ENCODE measurements around the gene CYB561. TPM values are rescaled to one million over a fixed set of nuclear protein-coding genes. Genes with fewer than 3 reads are reported as not detected.

CYB561 gene
- total RNA-seq, 1 experiment from 2014 or later, result 35.1 TPM

DNA sequence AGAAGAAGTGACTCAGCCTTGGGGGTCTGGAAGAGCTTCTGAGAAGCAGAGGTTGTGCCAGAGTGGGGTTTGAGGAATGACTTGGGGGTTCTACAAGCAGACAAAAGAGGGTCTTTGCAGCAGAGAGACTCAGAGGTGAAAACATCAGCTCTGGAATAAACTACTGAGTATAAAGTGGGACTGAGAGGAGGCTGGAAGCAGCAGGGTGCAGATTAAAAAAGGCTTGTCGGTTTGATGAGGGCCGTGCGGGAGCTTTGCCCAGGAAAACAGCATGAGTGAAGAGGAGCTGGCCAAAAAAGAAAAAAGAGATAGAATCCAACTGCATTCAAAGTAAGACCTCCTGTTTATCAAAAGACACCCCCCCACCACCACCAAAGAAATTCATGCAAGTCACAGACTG, 17.7 kb upstream of the CYB561 start:
- ChIA-PET POLR2A (no interaction called here), CTCF (interaction anchor here (1.0 to 1.3 kb wide), 4 partner anchors 15 to 149 kb away, joined by 3 to 5 read pairs (median 4); no protein-coding TSS in a partner anchor)
- Mint-ChIP-seq H3K27ac (no peak overlapping the region), H3K36me3 (no peaks in the 10 kb centered on the region), H3K4me3 (no peak overlapping the region), H3K27me3 (ENCODE audit: low read depth) (no peaks in the 10 kb centered on the region), H3K9me3 (peaks cover 10% of the 10 kb centered on the region), H3K4me1 (peaks cover 9% of the 10 kb centered on the region)
- ATAC-seq (0 out of 2 replicates have a peak, but pooled peaks have one; percentile 24), DNase-seq (ENCODE audit: low spot score) (no peak)
- TF ChIP-seq, protein P1, sequence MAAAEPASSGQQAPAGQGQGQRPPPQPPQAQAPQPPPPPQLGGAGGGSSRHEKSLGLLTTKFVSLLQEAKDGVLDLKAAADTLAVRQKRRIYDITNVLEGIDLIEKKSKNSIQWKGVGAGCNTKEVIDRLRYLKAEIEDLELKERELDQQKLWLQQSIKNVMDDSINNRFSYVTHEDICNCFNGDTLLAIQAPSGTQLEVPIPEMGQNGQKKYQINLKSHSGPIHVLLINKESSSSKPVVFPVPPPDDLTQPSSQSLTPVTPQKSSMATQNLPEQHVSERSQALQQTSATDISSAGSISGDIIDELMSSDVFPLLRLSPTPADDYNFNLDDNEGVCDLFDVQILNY (CRISPR knock-in tag; IDR thresholded peaks at IDR 0.05), result no peak
- TF ChIP-seq FOXK1 (CRISPR knock-in tag; IDR thresholded peaks at IDR 0.05), result no peak
- no peak for TF ChIP-seq SOX15 (CRISPR knock-in tag; IDR thresholded peaks at IDR 0.05)

DNA sequence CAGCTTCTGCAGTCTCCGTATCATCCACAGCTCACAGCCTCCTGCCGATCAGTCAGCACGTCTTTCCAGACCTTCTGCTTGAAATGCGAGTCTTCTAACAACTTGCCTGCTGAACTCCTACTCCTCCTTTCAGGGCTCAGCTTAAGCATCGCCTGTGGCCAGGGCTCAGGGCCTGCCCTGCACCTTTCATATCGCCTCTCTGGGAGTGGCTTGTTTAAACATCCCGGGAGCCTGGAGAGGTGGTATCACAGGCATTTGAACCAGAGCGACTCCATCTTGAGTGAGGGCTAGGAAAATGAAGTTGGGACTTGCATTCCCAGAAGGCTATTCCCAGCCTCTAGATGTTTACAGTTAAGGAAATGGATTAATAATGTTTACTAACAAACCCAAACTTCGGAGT, 13.9 kb upstream of the CYB561 start:
- Mint-ChIP-seq H3K27me3 (ENCODE audit: low read depth) (peaks cover 5% of the 10 kb centered on the region), H3K9me3 (no peaks in the 10 kb centered on the region), H3K36me3 (peaks cover 3% of the 10 kb centered on the region; the same call in 1 of the 2 replicates), H3K4me3 (no peak overlapping the region), H3K4me1 (peaks cover 14% of the 10 kb centered on the region), H3K27ac (no peak overlapping the region)
- CTCF ChIA-PET, result interaction anchor here (0.7 to 1.7 kb wide), 5 partner anchors 13 to 237 kb away, joined by 3 to 9 read pairs (median 3); partner anchors contain the start of gene CYB561
- DNase-seq (ENCODE audit: low spot score) (no peak), ATAC-seq (no peak)
- POLR2A ChIA-PET, result no interaction called here
- TF ChIP-seq ZNF138 (CRISPR knock-in tag; conservative IDR thresholded peaks at IDR 0.05) (no peak), RELA (CRISPR knock-in tag; IDR thresholded peaks at IDR 0.05; ENCODE audit: borderline replicate concordance) (no peak)

DNA sequence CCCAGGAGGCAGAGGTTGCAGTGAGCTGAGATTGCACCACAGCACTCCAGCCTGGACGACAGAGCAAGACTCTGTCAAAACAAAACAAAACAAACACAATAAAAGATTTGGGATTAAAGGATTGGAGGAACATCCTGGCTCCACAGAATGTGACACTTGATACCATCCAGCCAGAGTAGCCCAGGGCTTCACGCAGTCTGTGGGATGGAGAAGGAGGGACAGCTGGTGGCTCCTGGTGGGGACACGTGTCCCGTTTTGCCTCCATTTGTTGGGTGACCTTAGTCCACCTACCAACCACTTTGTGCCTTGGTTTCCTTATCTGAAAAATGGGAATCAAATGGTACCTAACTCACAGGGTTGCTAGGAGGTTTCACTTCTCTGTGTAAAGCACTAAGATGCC, 12.4 kb upstream of the CYB561 start:
- ChIA-PET POLR2A (no interaction called here), CTCF (interaction anchor here (0.7 to 1.7 kb wide), 2 partner anchors 33 to 240 kb away, joined by 3 to 9 read pairs; no protein-coding TSS in a partner anchor)
- TF ChIP-seq EMX1 (CRISPR knock-in tag; IDR thresholded peaks at IDR 0.05) (no peak), TEAD4 (CRISPR knock-in tag; IDR thresholded peaks at IDR 0.05) (no peak), ZNF121 (CRISPR knock-in tag; IDR thresholded peaks at IDR 0.05) (no peak), ZNF138 (CRISPR knock-in tag; conservative IDR thresholded peaks at IDR 0.05) (no peak), MYBL2 (CRISPR knock-in tag; IDR thresholded peaks at IDR 0.05) (no peak)
- TF ChIP-seq, protein P2, sequence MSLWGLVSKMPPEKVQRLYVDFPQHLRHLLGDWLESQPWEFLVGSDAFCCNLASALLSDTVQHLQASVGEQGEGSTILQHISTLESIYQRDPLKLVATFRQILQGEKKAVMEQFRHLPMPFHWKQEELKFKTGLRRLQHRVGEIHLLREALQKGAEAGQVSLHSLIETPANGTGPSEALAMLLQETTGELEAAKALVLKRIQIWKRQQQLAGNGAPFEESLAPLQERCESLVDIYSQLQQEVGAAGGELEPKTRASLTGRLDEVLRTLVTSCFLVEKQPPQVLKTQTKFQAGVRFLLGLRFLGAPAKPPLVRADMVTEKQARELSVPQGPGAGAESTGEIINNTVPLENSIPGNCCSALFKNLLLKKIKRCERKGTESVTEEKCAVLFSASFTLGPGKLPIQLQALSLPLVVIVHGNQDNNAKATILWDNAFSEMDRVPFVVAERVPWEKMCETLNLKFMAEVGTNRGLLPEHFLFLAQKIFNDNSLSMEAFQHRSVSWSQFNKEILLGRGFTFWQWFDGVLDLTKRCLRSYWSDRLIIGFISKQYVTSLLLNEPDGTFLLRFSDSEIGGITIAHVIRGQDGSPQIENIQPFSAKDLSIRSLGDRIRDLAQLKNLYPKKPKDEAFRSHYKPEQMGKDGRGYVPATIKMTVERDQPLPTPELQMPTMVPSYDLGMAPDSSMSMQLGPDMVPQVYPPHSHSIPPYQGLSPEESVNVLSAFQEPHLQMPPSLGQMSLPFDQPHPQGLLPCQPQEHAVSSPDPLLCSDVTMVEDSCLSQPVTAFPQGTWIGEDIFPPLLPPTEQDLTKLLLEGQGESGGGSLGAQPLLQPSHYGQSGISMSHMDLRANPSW (CRISPR knock-in tag; conservative IDR thresholded peaks at IDR 0.05; ENCODE audit: low read depth), result no peak
- DNase-seq (ENCODE audit: low spot score) (no peak), ATAC-seq (no peak)
- H3K4me3 Mint-ChIP-seq, result no peak overlapping the region
- peaks cover 11% of the 10 kb centered on the region for H3K4me1 Mint-ChIP-seq
- H3K27me3 Mint-ChIP-seq (ENCODE audit: low read depth), result peaks cover 7% of the 10 kb centered on the region
- peaks cover 3% of the 10 kb centered on the region; the same call in 1 of the 2 replicates for H3K36me3 Mint-ChIP-seq
- no peaks in the 10 kb centered on the region for H3K9me3 Mint-ChIP-seq
- H3K27ac Mint-ChIP-seq, result no peak overlapping the region

DNA sequence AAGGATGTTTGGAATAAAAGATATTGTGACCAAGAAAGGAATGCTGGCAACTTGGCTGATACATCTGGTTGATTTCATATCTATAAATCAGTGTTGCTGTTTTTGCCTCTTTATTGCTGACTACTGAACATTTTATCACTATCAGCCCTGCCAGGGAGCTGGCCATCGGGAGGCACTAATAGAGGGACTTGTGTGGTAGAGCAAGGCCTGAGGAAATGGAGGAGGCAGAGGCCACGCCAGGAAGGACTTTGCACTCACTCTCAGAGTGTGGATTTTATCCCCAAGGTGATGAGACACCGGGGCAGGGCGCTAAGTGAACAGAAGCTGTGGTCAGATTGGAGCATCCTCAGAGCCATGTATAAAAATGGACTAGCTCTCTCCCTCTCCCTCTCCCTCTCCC, 9.3 kb upstream of the CYB561 start:
- peaks cover 3% of the 10 kb centered on the region; the same call in 1 of the 2 replicates for H3K36me3 Mint-ChIP-seq
- POLR2A ChIA-PET, result interaction anchor here (0.6 kb wide), 1 partner anchor 167 kb away, joined by 9 read pairs; the partner anchor contains the start of gene MAP3K3
- H3K27me3 Mint-ChIP-seq (ENCODE audit: low read depth), result peaks cover 7% of the 10 kb centered on the region
- no peak overlapping the region for H3K4me3 Mint-ChIP-seq
- ATAC-seq (no peak), DNase-seq (ENCODE audit: low spot score) (no peak)
- CTCF ChIA-PET, result interaction anchor here (1.5 to 2.1 kb wide), 2 partner anchors 23 to 157 kb away, joined by 6 read pairs; no protein-coding TSS in a partner anchor
- H3K9me3 Mint-ChIP-seq, result no peaks in the 10 kb centered on the region
- H3K27ac Mint-ChIP-seq, result no peak overlapping the region
- peaks cover 14% of the 10 kb centered on the region for H3K4me1 Mint-ChIP-seq
- TF ChIP-seq, protein P3, sequence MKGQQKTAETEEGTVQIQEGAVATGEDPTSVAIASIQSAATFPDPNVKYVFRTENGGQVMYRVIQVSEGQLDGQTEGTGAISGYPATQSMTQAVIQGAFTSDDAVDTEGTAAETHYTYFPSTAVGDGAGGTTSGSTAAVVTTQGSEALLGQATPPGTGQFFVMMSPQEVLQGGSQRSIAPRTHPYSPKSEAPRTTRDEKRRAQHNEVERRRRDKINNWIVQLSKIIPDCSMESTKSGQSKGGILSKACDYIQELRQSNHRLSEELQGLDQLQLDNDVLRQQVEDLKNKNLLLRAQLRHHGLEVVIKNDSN (CRISPR knock-in tag; IDR thresholded peaks at IDR 0.05), result no peak
- TF ChIP-seq, protein P4, sequence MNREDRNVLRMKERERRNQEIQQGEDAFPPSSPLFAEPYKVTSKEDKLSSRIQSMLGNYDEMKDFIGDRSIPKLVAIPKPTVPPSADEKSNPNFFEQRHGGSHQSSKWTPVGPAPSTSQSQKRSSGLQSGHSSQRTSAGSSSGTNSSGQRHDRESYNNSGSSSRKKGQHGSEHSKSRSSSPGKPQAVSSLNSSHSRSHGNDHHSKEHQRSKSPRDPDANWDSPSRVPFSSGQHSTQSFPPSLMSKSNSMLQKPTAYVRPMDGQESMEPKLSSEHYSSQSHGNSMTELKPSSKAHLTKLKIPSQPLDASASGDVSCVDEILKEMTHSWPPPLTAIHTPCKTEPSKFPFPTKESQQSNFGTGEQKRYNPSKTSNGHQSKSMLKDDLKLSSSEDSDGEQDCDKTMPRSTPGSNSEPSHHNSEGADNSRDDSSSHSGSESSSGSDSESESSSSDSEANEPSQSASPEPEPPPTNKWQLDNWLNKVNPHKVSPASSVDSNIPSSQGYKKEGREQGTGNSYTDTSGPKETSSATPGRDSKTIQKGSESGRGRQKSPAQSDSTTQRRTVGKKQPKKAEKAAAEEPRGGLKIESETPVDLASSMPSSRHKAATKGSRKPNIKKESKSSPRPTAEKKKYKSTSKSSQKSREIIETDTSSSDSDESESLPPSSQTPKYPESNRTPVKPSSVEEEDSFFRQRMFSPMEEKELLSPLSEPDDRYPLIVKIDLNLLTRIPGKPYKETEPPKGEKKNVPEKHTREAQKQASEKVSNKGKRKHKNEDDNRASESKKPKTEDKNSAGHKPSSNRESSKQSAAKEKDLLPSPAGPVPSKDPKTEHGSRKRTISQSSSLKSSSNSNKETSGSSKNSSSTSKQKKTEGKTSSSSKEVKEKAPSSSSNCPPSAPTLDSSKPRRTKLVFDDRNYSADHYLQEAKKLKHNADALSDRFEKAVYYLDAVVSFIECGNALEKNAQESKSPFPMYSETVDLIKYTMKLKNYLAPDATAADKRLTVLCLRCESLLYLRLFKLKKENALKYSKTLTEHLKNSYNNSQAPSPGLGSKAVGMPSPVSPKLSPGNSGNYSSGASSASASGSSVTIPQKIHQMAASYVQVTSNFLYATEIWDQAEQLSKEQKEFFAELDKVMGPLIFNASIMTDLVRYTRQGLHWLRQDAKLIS (CRISPR knock-in tag; IDR thresholded peaks at IDR 0.05; ENCODE audit: borderline replicate concordance), result no peak
- no peak for TF ChIP-seq ZNF671 (CRISPR knock-in tag; IDR thresholded peaks at IDR 0.05)
- TF ChIP-seq, protein P5, sequence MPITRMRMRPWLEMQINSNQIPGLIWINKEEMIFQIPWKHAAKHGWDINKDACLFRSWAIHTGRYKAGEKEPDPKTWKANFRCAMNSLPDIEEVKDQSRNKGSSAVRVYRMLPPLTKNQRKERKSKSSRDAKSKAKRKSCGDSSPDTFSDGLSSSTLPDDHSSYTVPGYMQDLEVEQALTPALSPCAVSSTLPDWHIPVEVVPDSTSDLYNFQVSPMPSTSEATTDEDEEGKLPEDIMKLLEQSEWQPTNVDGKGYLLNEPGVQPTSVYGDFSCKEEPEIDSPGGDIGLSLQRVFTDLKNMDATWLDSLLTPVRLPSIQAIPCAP (CRISPR knock-in tag; IDR thresholded peaks at IDR 0.05), result no peak
- TF ChIP-seq, protein P6, sequence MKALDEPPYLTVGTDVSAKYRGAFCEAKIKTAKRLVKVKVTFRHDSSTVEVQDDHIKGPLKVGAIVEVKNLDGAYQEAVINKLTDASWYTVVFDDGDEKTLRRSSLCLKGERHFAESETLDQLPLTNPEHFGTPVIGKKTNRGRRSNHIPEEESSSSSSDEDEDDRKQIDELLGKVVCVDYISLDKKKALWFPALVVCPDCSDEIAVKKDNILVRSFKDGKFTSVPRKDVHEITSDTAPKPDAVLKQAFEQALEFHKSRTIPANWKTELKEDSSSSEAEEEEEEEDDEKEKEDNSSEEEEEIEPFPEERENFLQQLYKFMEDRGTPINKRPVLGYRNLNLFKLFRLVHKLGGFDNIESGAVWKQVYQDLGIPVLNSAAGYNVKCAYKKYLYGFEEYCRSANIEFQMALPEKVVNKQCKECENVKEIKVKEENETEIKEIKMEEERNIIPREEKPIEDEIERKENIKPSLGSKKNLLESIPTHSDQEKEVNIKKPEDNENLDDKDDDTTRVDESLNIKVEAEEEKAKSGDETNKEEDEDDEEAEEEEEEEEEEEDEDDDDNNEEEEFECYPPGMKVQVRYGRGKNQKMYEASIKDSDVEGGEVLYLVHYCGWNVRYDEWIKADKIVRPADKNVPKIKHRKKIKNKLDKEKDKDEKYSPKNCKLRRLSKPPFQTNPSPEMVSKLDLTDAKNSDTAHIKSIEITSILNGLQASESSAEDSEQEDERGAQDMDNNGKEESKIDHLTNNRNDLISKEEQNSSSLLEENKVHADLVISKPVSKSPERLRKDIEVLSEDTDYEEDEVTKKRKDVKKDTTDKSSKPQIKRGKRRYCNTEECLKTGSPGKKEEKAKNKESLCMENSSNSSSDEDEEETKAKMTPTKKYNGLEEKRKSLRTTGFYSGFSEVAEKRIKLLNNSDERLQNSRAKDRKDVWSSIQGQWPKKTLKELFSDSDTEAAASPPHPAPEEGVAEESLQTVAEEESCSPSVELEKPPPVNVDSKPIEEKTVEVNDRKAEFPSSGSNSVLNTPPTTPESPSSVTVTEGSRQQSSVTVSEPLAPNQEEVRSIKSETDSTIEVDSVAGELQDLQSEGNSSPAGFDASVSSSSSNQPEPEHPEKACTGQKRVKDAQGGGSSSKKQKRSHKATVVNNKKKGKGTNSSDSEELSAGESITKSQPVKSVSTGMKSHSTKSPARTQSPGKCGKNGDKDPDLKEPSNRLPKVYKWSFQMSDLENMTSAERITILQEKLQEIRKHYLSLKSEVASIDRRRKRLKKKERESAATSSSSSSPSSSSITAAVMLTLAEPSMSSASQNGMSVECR (CRISPR knock-in tag; IDR thresholded peaks at IDR 0.05; ENCODE audit: borderline replicate concordance), result no peak

Data from WTC11 (cell line).